PC-3 (cell line): ENCODE measurements around the gene BICDL2. TPM values are rescaled to one million over a fixed set of nuclear protein-coding genes. Genes with fewer than 3 reads are reported as not detected.
"Not testable (repeated sequence)": the region's sequence is repeated elsewhere in the genome, so short reads cannot be mapped to it uniquely, and the experiment has no call there.

Source experiments
- ATAC-seq: fragments of 200-7000 bp; cut with Tn5 transposase; 2 replicates; pipeline ENCODE4 v1.9.1; 2020; ENCODE audit warnings: mild to moderate bottlenecking, moderate library complexity
- BruUV-seq: library from RNA; stranded (reverse); fragments of 400-500 nt; replicated peaks from 2 replicates; lab custom pipeline; 2021; lab: Mats Ljungman, UMichigan
- CTCF ChIA-PET: fragments of 300-600 bp; sonication (Branson Sonifier 250); formaldehyde crosslinking; loops from one replicate; lab custom pipeline; 2022; ENCODE audit warnings: antibody characterized with exemption; lab: Charles Lee
- POLR2A ChIA-PET: fragments of 300-600 bp; sonication (Branson Sonifier 250); formaldehyde crosslinking; loops from one replicate; lab custom pipeline; 2022; ENCODE audit warnings: antibody characterized with exemption; ENCODE audit not compliant: unreplicated experiment; lab: Charles Lee
- DNase-seq: peaks from one replicate; pipeline ENCODE4 v3.0.0-alpha.2; 2015
- H2AFZ ChIP-seq: fragments of 300-600 bp; sonication (generic); 2 replicates; pipeline ENCODE4 v1.6.0; 2016; ENCODE audit warnings: antibody characterized with exemption, low read length
- H3F3A ChIP-seq: fragments of 300-600 bp; sonication (generic); one replicate; pipeline ENCODE4 v1.6.0; 2017; ENCODE audit warnings: antibody characterized with exemption, low read length, control low read depth, mild to moderate bottlenecking; ENCODE audit not compliant: unreplicated experiment
- H3K27ac ChIP-seq: fragments of 300-600 bp; sonication (generic); 2 replicates; pipeline ENCODE4 v1.5.1; 2016; ENCODE audit warnings: mild to moderate bottlenecking, low read length
- H3K27me3 ChIP-seq: fragments of 300-600 bp; sonication (generic); 2 replicates; pipeline ENCODE4 v1.6.1; 2016; ENCODE audit warnings: low read length, mixed read lengths
- H3K36me3 ChIP-seq: fragments of 300-600 bp; sonication (generic); 2 replicates; pipeline ENCODE4 v1.6.1; 2016; ENCODE audit warnings: low read depth, mixed run types, low read length, mixed read lengths
- H3K4me1 ChIP-seq: fragments of 300-600 bp; sonication (generic); 2 replicates; pipeline ENCODE4 v1.5.1; 2016; ENCODE audit warnings: low read length; ENCODE audit not compliant: insufficient read depth
- H3K4me2 ChIP-seq: fragments of 300-600 bp; sonication (generic); 2 replicates; pipeline ENCODE4 v1.6.0; 2016; ENCODE audit warnings: low read length
- H3K4me3 ChIP-seq: fragments of 300-600 bp; sonication (generic); 2 replicates; pipeline ENCODE4 v1.5.1; 2016; ENCODE audit warnings: mild to moderate bottlenecking, low read length, mixed read lengths
- H3K79me2 ChIP-seq: fragments of 300-600 bp; sonication (generic); 2 replicates; pipeline ENCODE4 v1.6.1; 2017; ENCODE audit warnings: low read length, mixed read lengths
- H3K9ac ChIP-seq: fragments of 300-600 bp; sonication (generic); 2 replicates; pipeline ENCODE4 v1.6.0; 2016; ENCODE audit warnings: mild to moderate bottlenecking, low read length
- H3K9me2 ChIP-seq: fragments of 300-600 bp; sonication (generic); replicated peaks from 2 replicates; pipeline ENCODE4 v1.6.1; 2016; ENCODE audit warnings: mixed run types, low read length, mixed read lengths
- H3K9me3 ChIP-seq: fragments of 300-600 bp; sonication (generic); 2 replicates; pipeline ENCODE4 v1.6.1; 2016; ENCODE audit warnings: low read length, mixed read lengths
- H4K20me1 ChIP-seq: fragments of 300-600 bp; sonication (generic); 2 replicates; pipeline ENCODE4 v1.6.1; 2016; ENCODE audit warnings: low read length, mixed read lengths
- CTCF ChIP-seq: fragments of 300-600 bp; sonication (generic); conservative IDR thresholded peaks from 2 replicates; pipeline ENCODE4 v1.5.1; 2017; ENCODE audit warnings: antibody characterized with exemption, low read depth, mild to moderate bottlenecking, low read length
- EZH2 ChIP-seq: fragments of 300-600 bp; sonication (generic); IDR thresholded peaks from one replicate; pipeline ENCODE4 v1.6.1; 2017; ENCODE audit warnings: antibody characterized with exemption, mild to moderate bottlenecking, low read length; ENCODE audit not compliant: unreplicated experiment
- EZH2phosphoT487 ChIP-seq: fragments of 300-600 bp; sonication (generic); IDR thresholded peaks from 2 replicates; pipeline ENCODE4 v1.6.1; 2018; ENCODE audit warnings: mild to moderate bottlenecking, antibody characterized with exemption, low read length, borderline replicate concordance
- intact Hi-C: fragments of 100-400 bp; cut with micrococcal nuclease; formaldehyde crosslinking; loops from 2 replicates; pipeline ENCODE4 v1.9.0; 2023
- total RNA-seq: library from RNA; depleted of rRNA; stranded (reverse); fragments of >200 nt; gene quantifications from 2 replicates; pipeline ENCODE4 v1.2.3, GENCODE V29; 2014

BICDL2 gene
- total RNA-seq, 1 experiment from 2014 or later = 16.3 TPM

- H3K9ac ChIP-seq, H3K27ac ChIP-seq, H3K9me2 ChIP-seq, H3K36me3 ChIP-seq, CTCF ChIA-PET, H4K20me1 ChIP-seq, POLR2A ChIA-PET, H3K4me2 ChIP-seq, BruUV-seq, DNase-seq, H3F3A ChIP-seq, ATAC-seq, H3K4me1 ChIP-seq, H3K79me2 ChIP-seq, H3K4me3 ChIP-seq, intact Hi-C loops, H3K27me3 ChIP-seq, H2AFZ ChIP-seq, H3K9me3 ChIP-seq: not testable (repeated sequence)
Measured at GRCh38 chr16:3072148-3072547, 35.4 kb upstream of the BICDL2 start.

- no peaks in the 10 kb centered on the region for H3K36me3 ChIP-seq
Measured at GRCh38 chr16:3071655-3072054, 34.9 kb upstream of the BICDL2 start.

GRCh38 chr16:3070608-3071111 lies 33.9 kb upstream of the BICDL2 start:
- H3K27me3 ChIP-seq = no peaks in the 10 kb centered on the region
- H3K27ac ChIP-seq = no peak overlapping the region
- H2AFZ ChIP-seq = no peak overlapping the region
- H4K20me1 ChIP-seq = no peaks in the 10 kb centered on the region
- ChIA-PET POLR2A (no interaction called here), CTCF (no interaction called here)
- H3K79me2 ChIP-seq = no peaks in the 10 kb centered on the region
- no peaks in the 10 kb centered on the region for H3K36me3 ChIP-seq
- peaks cover 2% of the 10 kb centered on the region; the same call in 1 of the 2 replicates for H3K4me1 ChIP-seq
- no peak for ATAC-seq
- H3K4me2 ChIP-seq = no peak overlapping the region
- H3K9me3 ChIP-seq = no peaks in the 10 kb centered on the region
- no peak overlapping the region for H3K4me3 ChIP-seq
- H3K9ac ChIP-seq = no peak overlapping the region
- DNase-seq = no peak
- no peak for TF ChIP-seq EZH2phosphoT487
- no peak for TF ChIP-seq EZH2
- no peak for TF ChIP-seq CTCF
- no peaks in the 10 kb centered on the region for H3K9me2 ChIP-seq
- no TSS peak for BruUV-seq
- H3F3A ChIP-seq = no peaks in the 10 kb centered on the region
- intact Hi-C loops = no loop called here

More at GRCh38 chr16:3071655-3072054, 34.9 kb upstream of the BICDL2 start:
- TF ChIP-seq EZH2 = no peak
- TF ChIP-seq EZH2phosphoT487 = no peak
- no peak for TF ChIP-seq CTCF
- no peak for ATAC-seq
- Histone ChIP-seq H3K27ac (no peak overlapping the region), H3F3A (no peaks in the 10 kb centered on the region), H2AFZ (no peak overlapping the region), H3K4me3 (no peak overlapping the region), H4K20me1 (no peaks in the 10 kb centered on the region), H3K9ac (no peak overlapping the region), H3K9me2 (no peaks in the 10 kb centered on the region), H3K79me2 (no peaks in the 10 kb centered on the region), H3K9me3 (no peaks in the 10 kb centered on the region), H3K27me3 (no peaks in the 10 kb centered on the region), H3K4me2 (no peak overlapping the region), H3K4me1 (no peaks in the 10 kb centered on the region)
- BruUV-seq = no TSS peak
- intact Hi-C loops = no loop called here
- CTCF ChIA-PET = no interaction called here
- POLR2A ChIA-PET = no interaction called here
- no peak for DNase-seq

GRCh38 chr16:3069146-3069545 lies 32.4 kb upstream of the BICDL2 start:
- POLR2A ChIA-PET = not testable (repeated sequence)

More at GRCh38 chr16:3069146-3069545, 32.4 kb upstream of the BICDL2 start:
- CTCF ChIA-PET, H3K9me3 ChIP-seq, H3F3A ChIP-seq, ATAC-seq, H4K20me1 ChIP-seq, H3K9ac ChIP-seq, H3K4me2 ChIP-seq, DNase-seq, H3K79me2 ChIP-seq, H2AFZ ChIP-seq, H3K27me3 ChIP-seq, H3K4me3 ChIP-seq, H3K27ac ChIP-seq, BruUV-seq, intact Hi-C loops, H3K36me3 ChIP-seq, H3K9me2 ChIP-seq: not testable (repeated sequence)
- peaks cover 11% of the 10 kb centered on the region for H3K4me1 ChIP-seq
